ENCODE measurements around the gene C1orf159. TPM values are rescaled to one million over a fixed set of nuclear protein-coding genes. Genes with fewer than 3 reads are reported as not detected.
"Not testable (repeated sequence)": the region's sequence is repeated elsewhere in the genome, so short reads cannot be mapped to it uniquely, and the experiment has no call there.

The C1orf159 gene
- polyA plus RNA-seq, 1 donor from 2014 or later, result 31.5 TPM

DNA sequence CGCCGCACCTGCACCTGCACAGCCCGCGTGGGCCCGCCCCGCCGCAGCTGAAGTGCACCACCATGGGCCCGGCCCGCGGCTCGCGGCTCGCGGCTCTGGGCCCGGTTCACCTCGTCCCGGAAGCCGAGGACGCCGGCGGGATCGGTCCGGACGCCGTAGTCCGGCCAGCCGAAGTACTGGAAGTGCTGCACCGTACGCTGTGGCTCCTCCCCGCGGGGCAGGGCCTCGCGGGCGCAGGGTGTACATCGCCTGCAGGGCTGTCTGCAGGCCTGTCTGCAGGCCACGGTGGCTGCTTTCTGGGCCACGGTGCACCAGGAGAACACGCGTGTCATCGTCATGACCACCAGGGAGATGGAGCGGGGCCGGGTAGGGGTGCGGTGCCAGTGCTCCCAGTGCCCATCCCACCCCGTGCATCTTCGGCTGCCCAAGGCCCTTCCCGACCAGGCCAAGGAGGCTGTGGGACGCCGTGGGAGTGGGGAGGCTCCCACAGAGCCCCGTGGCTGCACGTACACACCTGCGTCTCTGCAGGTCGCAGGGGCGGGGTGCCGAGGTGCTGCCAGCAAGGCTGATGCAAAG, 48.5 kb downstream of the C1orf159 start:
- Histone ChIP-seq H3K27ac (ENCODE audit: low read length) (no peak overlapping the region), H2AFZ (ENCODE audit: low read depth, low read length) (no peak overlapping the region), H3K4me3 (ENCODE audit: low read length) (no peak overlapping the region), H3K9ac (ENCODE audit: low read length) (no peak overlapping the region), H3K27me3 (ENCODE audit: insufficient read depth, low read depth, low read length) (no peaks in the 10 kb centered on the region), H3K9me3 (ENCODE audit: low read length) (no peaks in the 10 kb centered on the region), H3K36me3 (ENCODE audit: insufficient read depth, low read length) (no peaks in the 10 kb centered on the region), H3K4me2 (ENCODE audit: low read length) (no peak overlapping the region), H3F3A (ENCODE audit: insufficient read depth, low read length, poor library complexity, severe bottlenecking) (no peaks in the 10 kb centered on the region), H3K79me2 (replicated peaks; ENCODE audit: insufficient read depth, low read length) (no peaks in the 10 kb centered on the region), H4K20me1 (ENCODE audit: insufficient read depth) (no peaks in the 10 kb centered on the region), H3K9me2 (ENCODE audit: insufficient read depth, low read length) (no peaks in the 10 kb centered on the region)
- TF ChIP-seq TAF1 (IDR thresholded peaks at IDR 0.05; ENCODE audit: low read depth) (no peak), POLR2AphosphoS5 (IDR thresholded peaks at IDR 0.05) (no peak), RAD21 (conservative IDR thresholded peaks at IDR 0.05) (no peak), EZH2 (IDR thresholded peaks at IDR 0.05; ENCODE audit: borderline replicate concordance, insufficient read depth, low read length, poor library complexity, severe bottlenecking) (no peak)
- TF ChIP-seq, protein P1, sequence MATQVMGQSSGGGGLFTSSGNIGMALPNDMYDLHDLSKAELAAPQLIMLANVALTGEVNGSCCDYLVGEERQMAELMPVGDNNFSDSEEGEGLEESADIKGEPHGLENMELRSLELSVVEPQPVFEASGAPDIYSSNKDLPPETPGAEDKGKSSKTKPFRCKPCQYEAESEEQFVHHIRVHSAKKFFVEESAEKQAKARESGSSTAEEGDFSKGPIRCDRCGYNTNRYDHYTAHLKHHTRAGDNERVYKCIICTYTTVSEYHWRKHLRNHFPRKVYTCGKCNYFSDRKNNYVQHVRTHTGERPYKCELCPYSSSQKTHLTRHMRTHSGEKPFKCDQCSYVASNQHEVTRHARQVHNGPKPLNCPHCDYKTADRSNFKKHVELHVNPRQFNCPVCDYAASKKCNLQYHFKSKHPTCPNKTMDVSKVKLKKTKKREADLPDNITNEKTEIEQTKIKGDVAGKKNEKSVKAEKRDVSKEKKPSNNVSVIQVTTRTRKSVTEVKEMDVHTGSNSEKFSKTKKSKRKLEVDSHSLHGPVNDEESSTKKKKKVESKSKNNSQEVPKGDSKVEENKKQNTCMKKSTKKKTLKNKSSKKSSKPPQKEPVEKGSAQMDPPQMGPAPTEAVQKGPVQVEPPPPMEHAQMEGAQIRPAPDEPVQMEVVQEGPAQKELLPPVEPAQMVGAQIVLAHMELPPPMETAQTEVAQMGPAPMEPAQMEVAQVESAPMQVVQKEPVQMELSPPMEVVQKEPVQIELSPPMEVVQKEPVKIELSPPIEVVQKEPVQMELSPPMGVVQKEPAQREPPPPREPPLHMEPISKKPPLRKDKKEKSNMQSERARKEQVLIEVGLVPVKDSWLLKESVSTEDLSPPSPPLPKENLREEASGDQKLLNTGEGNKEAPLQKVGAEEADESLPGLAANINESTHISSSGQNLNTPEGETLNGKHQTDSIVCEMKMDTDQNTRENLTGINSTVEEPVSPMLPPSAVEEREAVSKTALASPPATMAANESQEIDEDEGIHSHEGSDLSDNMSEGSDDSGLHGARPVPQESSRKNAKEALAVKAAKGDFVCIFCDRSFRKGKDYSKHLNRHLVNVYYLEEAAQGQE (IDR thresholded peaks at IDR 0.05; ENCODE audit: borderline replicate concordance), result no peak
- TF ChIP-seq, protein P2, sequence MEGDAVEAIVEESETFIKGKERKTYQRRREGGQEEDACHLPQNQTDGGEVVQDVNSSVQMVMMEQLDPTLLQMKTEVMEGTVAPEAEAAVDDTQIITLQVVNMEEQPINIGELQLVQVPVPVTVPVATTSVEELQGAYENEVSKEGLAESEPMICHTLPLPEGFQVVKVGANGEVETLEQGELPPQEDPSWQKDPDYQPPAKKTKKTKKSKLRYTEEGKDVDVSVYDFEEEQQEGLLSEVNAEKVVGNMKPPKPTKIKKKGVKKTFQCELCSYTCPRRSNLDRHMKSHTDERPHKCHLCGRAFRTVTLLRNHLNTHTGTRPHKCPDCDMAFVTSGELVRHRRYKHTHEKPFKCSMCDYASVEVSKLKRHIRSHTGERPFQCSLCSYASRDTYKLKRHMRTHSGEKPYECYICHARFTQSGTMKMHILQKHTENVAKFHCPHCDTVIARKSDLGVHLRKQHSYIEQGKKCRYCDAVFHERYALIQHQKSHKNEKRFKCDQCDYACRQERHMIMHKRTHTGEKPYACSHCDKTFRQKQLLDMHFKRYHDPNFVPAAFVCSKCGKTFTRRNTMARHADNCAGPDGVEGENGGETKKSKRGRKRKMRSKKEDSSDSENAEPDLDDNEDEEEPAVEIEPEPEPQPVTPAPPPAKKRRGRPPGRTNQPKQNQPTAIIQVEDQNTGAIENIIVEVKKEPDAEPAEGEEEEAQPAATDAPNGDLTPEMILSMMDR (IDR thresholded peaks at IDR 0.05; ENCODE audit: poor library complexity, severe bottlenecking), result no peak

DNA sequence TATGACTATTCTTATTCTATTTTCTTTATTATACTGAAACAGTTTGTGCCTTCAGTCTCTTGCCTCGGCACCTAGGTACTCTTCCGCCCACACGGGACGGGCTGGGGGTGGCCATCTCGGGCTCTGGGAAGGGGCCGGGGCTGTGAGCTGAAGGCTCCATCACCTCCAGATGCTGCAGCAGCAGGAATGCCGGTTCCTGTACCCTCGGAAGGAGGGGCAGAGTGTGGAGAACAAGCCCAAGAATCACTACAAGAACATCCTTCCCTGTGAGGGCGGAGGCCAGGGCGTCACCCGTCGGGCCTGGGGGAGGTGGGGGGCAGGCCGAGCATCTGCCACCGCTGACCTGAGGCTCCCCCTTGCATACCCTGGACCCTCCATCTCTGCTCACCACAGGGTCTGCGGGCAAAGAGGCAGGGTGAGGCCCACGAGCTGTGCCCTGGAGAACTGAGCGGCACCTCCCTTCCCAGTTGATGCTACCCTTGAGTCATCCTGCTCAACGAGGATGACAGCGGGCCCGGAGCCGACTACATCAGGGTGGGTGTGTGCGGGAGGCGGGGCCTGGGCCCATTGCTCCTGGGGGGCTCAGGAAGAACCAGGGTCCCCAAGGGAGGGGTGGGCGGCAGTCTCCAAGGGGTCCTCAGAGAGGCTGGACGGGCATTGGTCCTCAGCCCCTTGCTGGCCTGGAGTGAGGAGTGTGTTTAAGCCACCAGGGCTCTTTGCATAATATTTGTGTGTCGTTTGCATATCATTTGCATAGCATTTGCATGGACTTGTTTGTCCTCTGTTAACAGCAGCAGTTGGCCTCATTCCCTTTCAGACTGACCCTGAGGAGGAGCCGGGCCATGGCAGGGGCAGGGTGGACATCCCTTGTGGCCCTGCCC, 49.2 kb downstream of the C1orf159 start:
- TF ChIP-seq, protein P1 (IDR thresholded peaks at IDR 0.05; ENCODE audit: borderline replicate concordance), result no peak
- TF ChIP-seq EP300 (conservative IDR thresholded peaks at IDR 0.05; ENCODE audit: poor library complexity, severe bottlenecking) (no peak), RAD21 (conservative IDR thresholded peaks at IDR 0.05) (no peak), SMC3 (conservative IDR thresholded peaks at IDR 0.05; ENCODE audit: poor library complexity) (no peak), EZH2 (IDR thresholded peaks at IDR 0.05; ENCODE audit: borderline replicate concordance, insufficient read depth, low read length, poor library complexity, severe bottlenecking) (no peak), POLR2AphosphoS5 (IDR thresholded peaks at IDR 0.05) (no peak), MXI1 (conservative IDR thresholded peaks at IDR 0.05; ENCODE audit: poor library complexity, severe bottlenecking) (no peak), TAF1 (IDR thresholded peaks at IDR 0.05; ENCODE audit: low read depth) (no peak)
- TF ChIP-seq, protein P2 (IDR thresholded peaks at IDR 0.05; ENCODE audit: poor library complexity, severe bottlenecking), result no peak
- no peaks in the 10 kb centered on the region for H3K79me2 ChIP-seq (replicated peaks; ENCODE audit: insufficient read depth, low read length)
- no peak overlapping the region for H3K4me3 ChIP-seq (ENCODE audit: low read length)
- H4K20me1 ChIP-seq (ENCODE audit: insufficient read depth), result no peaks in the 10 kb centered on the region
- no peak overlapping the region for H3K4me2 ChIP-seq (ENCODE audit: low read length)
- no peaks in the 10 kb centered on the region for H3K27me3 ChIP-seq (ENCODE audit: insufficient read depth, low read depth, low read length)
- H3K36me3 ChIP-seq (ENCODE audit: insufficient read depth, low read length), result no peaks in the 10 kb centered on the region
- H2AFZ ChIP-seq (ENCODE audit: low read depth, low read length), result no peak overlapping the region
- H3K27ac ChIP-seq (ENCODE audit: low read length), result no peak overlapping the region
- no peaks in the 10 kb centered on the region for H3F3A ChIP-seq (ENCODE audit: insufficient read depth, low read length, poor library complexity, severe bottlenecking)
- no peaks in the 10 kb centered on the region for H3K9me3 ChIP-seq (ENCODE audit: low read length)
- H3K9me2 ChIP-seq (ENCODE audit: insufficient read depth, low read length), result no peaks in the 10 kb centered on the region
- H3K9ac ChIP-seq (ENCODE audit: low read length), result no peak overlapping the region

DNA sequence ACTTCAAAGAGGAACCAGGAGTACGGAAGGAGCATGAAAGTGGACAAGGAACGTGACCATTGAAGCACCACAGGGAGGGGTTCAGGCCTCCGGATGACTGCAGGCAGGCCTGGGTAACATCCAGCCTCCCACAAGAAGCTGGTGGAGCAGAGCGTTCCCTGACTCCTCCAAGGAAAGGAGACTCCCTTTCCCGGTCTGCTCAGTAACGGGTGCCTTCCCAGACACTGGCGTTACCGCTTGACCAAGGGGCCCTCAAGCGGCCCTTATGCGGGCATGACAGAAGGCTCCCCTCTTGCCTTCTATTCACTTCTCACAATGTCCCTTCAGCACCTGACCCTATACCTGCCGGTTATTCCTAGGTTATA, 50.0 kb downstream of the C1orf159 start:
- H3K9me2 ChIP-seq (ENCODE audit: insufficient read depth, low read length); H3K9ac ChIP-seq (ENCODE audit: low read length); H3F3A ChIP-seq (ENCODE audit: insufficient read depth, low read length, poor library complexity, severe bottlenecking); H3K4me3 ChIP-seq (ENCODE audit: low read length); H3K27me3 ChIP-seq (ENCODE audit: insufficient read depth, low read depth, low read length); H3K79me2 ChIP-seq (replicated peaks; ENCODE audit: insufficient read depth, low read length); H3K9me3 ChIP-seq (ENCODE audit: low read length); H2AFZ ChIP-seq (ENCODE audit: low read depth, low read length); H3K27ac ChIP-seq (ENCODE audit: low read length); H3K4me2 ChIP-seq (ENCODE audit: low read length); H3K36me3 ChIP-seq (ENCODE audit: insufficient read depth, low read length); H4K20me1 ChIP-seq (ENCODE audit: insufficient read depth): not testable (repeated sequence)

Measured in neural cell (in vitro differentiated cells).